ENCODE results near the gene CPSF3. TPM values are rescaled to one million over a fixed set of nuclear protein-coding genes. Genes with fewer than 3 reads are reported as not detected.

CPSF3 gene
- total RNA-seq, 1 experiment from 2014 or later: 61.5 TPM

GRCh38 chr2:9443526-9443925 lies 20.1 kb downstream of the CPSF3 start:
- H3K9me3 ChIP-seq (ENCODE audit: insufficient read depth, low read depth): no peaks in the 10 kb centered on the region
- POLR2A ChIA-PET (ENCODE audit: unreplicated experiment): no interaction called here

GRCh38 chr2:9445089-9445488 lies 21.6 kb downstream of the CPSF3 start:
- peaks cover 44% of the 10 kb centered on the region for H3K36me3 ChIP-seq (ENCODE audit: low read depth)
- H3F3A ChIP-seq (ENCODE audit: insufficient read depth, low read depth): no peaks in the 10 kb centered on the region
- no peak overlapping the region for H3K4me2 ChIP-seq
- intact Hi-C loops (cut with micrococcal nuclease; ENCODE audit: unreplicated experiment): no loop called here
- H4K20me1 ChIP-seq (ENCODE audit: insufficient read depth): no peaks in the 10 kb centered on the region
- no peaks in the 10 kb centered on the region for H3K4me1 ChIP-seq (replicated peaks; ENCODE audit: insufficient read depth)
- POLR2A ChIA-PET (ENCODE audit: unreplicated experiment): no interaction called here
- no peaks in the 10 kb centered on the region for H3K79me2 ChIP-seq (ENCODE audit: low read depth)
- no peak overlapping the region for H3K4me3 ChIP-seq
- no peaks in the 10 kb centered on the region for H3K9me2 ChIP-seq (ENCODE audit: insufficient read depth)
- CTCF ChIA-PET: no interaction called here
- H3K27me3 ChIP-seq (ENCODE audit: insufficient read depth, low read depth): no peaks in the 10 kb centered on the region
- DNase-seq: no peak
- H3K9me3 ChIP-seq (ENCODE audit: insufficient read depth, low read depth): no peaks in the 10 kb centered on the region
- no peak for TF ChIP-seq CTCF (conservative IDR thresholded peaks at IDR 0.05)
- TF ChIP-seq EZH2 (IDR thresholded peaks at IDR 0.05; ENCODE audit: low read depth): no peak
- H3K27ac ChIP-seq: no peak overlapping the region
- BruUV-seq (replicated peaks): no TSS peak
- H2AFZ ChIP-seq: no peak overlapping the region

More at GRCh38 chr2:9443526-9443925, 20.1 kb downstream of the CPSF3 start:
- H3K27ac ChIP-seq: no peak overlapping the region
- H3K9me2 ChIP-seq (ENCODE audit: insufficient read depth): no peaks in the 10 kb centered on the region
- H3K4me2 ChIP-seq: no peak overlapping the region
- no peak overlapping the region for H3K4me3 ChIP-seq
- H3K4me1 ChIP-seq (replicated peaks; ENCODE audit: insufficient read depth): no peaks in the 10 kb centered on the region
- peaks cover 34% of the 10 kb centered on the region for H3K36me3 ChIP-seq (ENCODE audit: low read depth)
- DNase-seq: no peak
- BruUV-seq (replicated peaks): no TSS peak
- no peak for TF ChIP-seq CTCF (conservative IDR thresholded peaks at IDR 0.05)
- TF ChIP-seq EZH2 (IDR thresholded peaks at IDR 0.05; ENCODE audit: low read depth): no peak
- H3K27me3 ChIP-seq (ENCODE audit: insufficient read depth, low read depth): no peaks in the 10 kb centered on the region
- no peaks in the 10 kb centered on the region for H4K20me1 ChIP-seq (ENCODE audit: insufficient read depth)
- H3K79me2 ChIP-seq (ENCODE audit: low read depth): no peaks in the 10 kb centered on the region
- H3F3A ChIP-seq (ENCODE audit: insufficient read depth, low read depth): no peaks in the 10 kb centered on the region
- no peak overlapping the region for H2AFZ ChIP-seq
- intact Hi-C loops (cut with micrococcal nuclease; ENCODE audit: unreplicated experiment): no loop called here
- CTCF ChIA-PET: no interaction called here

- Histone ChIP-seq H3K9me2 (ENCODE audit: insufficient read depth) (no peaks in the 10 kb centered on the region), H3K4me3 (no peak overlapping the region), H4K20me1 (ENCODE audit: insufficient read depth) (no peaks in the 10 kb centered on the region), H3F3A (ENCODE audit: insufficient read depth, low read depth) (peaks cover 3% of the 10 kb centered on the region; the same call in 1 of the 2 replicates), H3K9me3 (ENCODE audit: insufficient read depth, low read depth) (no peaks in the 10 kb centered on the region), H3K4me2 (no peak overlapping the region), H3K36me3 (ENCODE audit: low read depth) (peaks cover 34% of the 10 kb centered on the region), H3K4me1 (replicated peaks; ENCODE audit: insufficient read depth) (no peaks in the 10 kb centered on the region), H3K27me3 (ENCODE audit: insufficient read depth, low read depth) (no peaks in the 10 kb centered on the region), H3K79me2 (ENCODE audit: low read depth) (no peaks in the 10 kb centered on the region), H2AFZ (no peak overlapping the region), H3K27ac (0 out of 2 replicates have a peak overlapping the region, but pooled peaks have one; percentile 3)
- BruUV-seq (replicated peaks): no TSS peak
- ChIA-PET POLR2A (ENCODE audit: unreplicated experiment) (no interaction called here), CTCF (interaction anchor here (0.6 kb wide), 1 partner anchor 623 kb away, joined by 3 read pairs; no protein-coding TSS in a partner anchor)
- DNase-seq: no peak
- intact Hi-C loops (cut with micrococcal nuclease; ENCODE audit: unreplicated experiment): no loop called here
- no peak for TF ChIP-seq CTCF (conservative IDR thresholded peaks at IDR 0.05)
- no peak for TF ChIP-seq EZH2 (IDR thresholded peaks at IDR 0.05; ENCODE audit: low read depth)
Observed at GRCh38 chr2:9451231-9451630, 27.8 kb downstream of the CPSF3 start.
